GM19238 (cell line): Measurements from ENCODE around the gene LIPC.

Source experiments
- DNase-seq: peaks from one replicate; pipeline ENCODE4 v3.0.0; 2011; ENCODE audit warnings: low spot score; ENCODE audit not compliant: insufficient read length

Gene LIPC

DNA sequence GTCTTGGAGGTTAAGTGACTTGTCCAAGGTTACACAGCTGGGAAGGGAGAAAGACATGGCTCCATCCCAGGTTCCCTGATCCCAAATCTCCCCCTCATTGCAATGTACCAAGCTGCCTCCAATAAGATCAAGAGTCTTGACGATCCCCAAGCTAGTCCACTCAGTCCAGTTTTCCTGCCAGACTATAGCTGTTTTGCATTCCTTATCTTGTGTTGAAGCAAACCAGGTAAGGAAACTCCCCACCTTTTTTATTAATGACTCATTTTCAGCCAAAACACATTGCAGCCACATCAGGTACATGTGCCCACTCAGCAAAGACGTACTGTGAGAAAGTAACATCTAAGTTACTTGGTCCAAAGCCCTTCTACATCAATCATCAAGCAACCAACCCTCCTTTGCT lies 41.9 kb downstream of the LIPC start:
- DNase-seq = no peak

DNA sequence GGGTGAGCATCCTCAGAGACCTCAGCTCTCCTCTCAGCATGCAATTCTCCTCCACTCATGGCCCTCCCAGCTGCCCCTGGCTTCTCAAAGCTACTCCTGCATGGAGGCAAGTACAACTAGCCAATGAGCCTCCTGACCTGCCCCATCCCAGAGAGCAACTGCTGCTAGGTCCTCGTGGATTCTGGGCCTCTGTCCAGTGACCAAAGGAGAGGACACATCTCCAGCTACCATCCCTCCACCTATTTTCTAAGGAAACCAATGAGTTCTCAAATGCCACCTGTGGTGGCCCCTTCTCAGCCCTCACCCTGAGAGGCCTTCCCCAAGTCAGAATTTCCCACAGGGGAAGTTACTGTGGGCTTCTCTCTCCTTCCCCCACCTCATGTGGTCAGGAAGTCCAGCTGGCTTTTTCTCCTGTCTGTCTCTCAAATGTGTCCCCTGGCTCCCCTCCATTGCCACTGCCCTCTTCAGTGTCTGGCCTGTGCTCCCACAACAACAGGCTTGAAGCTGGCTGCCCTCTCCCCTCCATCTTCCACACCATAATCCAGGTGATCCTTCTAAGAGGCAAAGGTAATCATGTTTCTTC lies 43.0 kb downstream of the LIPC start:
- DNase-seq = no peak

DNA sequence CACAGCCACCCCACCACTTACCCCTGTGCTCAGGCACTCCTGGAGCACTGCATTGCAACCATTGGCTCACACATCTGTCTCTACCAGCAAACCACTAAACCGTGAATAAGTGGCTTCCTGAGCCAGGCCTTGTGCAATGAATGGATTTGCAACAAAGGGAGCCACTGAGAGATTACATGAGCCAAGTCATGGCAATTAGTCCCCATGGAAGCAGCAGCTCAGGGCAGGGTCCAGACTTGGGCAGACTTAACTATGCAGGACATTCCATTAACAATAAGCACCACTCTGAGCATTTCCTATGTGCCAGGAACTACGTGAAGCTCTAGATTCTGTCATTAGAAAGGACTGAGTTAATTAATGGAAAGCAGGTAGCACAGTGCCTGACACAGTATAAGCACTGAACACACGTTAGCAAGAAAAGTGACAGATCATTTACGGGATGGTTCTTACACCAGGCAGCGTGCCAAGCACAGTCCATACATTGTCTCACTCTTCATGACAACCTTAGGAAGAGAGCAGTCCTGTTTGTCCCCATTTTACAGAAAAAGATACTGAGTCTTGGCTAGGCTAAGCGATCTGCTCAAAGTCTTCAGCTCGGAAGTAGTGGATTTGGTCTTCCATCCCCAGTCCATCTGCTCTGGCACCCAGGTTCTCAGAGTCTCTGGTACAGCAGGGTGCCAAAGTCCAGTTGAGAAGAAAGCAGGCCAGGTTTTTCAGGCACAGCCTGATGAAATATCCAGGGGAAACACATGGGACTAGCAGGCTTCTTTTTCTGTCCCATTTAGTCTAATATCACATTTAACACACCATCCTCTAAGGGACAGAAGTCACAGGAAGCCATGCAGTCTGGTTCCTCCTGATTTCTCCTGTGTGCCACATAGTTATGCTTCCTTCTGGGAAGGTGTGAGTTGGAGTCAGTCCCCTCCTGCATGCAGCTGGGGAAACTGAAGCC lies 44.1 kb downstream of the LIPC start:
- DNase-seq = no peak

DNA sequence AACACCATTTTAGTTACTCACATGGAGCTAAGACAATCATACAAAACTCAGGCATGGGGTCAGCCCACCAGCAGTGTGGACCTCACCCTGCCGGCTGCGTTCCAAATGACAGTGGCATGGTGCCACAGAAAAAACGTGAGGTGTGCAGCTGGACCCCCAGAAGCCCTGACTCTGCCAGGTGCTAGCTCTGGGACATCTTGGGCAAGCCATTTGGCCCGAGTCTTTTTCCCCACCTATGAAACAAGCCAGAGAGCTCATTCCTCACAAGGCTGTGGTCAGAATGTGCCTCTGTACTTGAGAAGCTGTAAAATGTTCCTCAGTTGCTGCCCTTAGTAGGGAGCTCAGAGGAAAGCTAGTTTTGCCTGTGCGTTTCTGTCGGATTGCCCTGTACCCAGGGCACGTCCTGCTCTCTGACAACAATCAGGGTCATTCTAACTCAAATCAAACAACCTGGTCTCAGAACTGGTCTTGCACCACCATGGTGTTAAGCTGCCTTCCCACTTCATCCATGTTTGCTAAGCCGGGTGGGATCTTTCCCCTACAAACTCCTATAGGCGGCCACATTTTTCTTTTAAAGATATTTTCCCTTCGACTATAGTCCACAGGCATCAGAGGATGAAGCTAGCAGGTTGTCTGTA lies 44.9 kb downstream of the LIPC start:
- DNase-seq = no peak

DNA sequence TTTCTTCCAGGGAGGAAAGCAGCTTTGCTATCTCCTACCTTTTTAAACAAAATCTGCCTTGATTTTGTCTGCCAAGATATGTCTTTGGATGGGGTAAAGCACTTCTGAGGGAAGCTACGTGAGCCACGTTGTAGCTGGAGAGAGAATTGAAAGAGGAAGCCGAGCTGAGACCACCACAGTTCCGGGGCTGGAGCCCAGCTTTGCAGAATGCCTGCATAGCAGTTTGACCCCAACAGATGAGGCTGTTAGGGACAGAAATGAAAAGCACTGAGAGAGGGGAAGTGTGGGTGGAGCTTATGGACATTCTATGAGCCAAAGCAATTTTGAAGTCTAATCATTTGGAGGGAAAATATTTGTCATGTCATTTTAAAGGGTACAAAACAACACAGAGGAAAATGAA lies 45.4 kb downstream of the LIPC start:
- DNase-seq = no peak

DNA sequence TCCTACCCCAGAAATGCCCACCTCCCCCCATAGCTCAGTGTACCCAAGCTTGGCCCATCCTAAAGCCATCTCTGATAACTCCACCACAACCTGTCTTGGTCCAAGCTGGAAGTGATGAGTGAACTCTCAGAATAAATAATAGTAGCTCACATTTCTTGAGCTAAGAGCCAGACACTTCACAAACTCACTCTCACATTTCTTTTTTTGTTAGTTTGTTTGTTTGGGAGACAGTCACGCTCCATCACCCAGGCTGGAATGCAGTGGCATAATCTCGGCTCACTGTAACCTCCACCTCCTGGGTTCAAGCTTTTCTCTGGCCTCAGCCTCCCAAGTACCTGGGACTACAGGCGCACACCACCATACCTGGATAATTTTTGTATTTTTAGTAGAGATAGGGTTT lies 46.2 kb downstream of the LIPC start:
- DNase-seq = no peak

DNA sequence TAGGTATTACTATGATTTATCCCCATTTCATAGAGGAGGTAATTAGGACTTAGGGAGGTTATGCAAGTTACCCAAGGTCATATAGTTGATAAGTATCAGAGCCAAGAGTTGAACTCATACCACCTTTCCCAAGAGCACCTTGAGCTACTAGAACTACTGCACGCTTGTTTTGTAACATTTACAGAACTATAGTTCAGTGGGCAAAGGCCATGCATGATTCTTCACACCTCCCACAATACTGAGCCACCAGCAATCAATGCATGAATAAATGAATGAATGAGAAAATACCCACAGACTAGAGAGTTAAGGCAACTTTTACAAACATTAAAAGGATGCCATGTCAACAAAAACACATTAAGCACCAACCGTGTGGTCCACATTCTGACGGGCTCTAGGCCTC lies 46.8 kb downstream of the LIPC start:
- DNase-seq = no peak

DNA sequence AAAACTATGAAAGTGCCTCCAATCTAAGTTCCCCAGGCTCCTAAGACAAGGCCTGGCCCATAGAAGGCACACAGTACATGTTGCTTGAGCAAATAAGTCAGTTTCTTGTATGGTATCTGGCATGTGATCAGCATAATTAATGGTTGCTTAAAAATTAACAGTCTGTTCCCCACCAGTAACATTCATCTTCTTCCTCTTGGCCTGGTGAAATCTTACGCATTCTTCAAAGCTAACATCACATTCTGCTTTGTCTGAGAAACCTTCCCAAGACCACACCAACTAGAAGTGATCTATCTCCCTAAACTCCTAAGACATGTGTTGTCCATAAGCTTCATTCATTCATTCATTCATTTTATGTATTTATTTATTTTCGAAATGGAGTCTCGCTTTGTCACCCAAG lies 48.1 kb downstream of the LIPC start:
- no peak for DNase-seq

DNA sequence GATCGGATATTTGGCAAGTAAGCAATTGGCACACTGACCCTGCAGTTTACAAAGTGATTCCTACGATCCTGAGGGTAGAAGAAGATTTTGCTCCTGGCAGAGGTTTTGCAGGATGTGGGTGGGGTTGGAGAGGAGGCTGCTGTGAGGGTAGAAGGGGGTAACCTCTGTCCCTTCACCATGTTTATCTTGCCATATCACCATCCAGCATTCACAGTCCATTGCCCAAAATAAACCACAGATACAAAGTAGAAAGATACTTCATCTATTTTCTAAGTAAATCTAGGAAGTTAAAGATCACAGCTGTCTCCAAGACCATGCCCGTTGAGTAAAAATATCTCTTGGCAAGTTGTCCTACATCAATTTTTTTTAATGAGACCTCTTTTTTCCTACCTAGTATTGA lies 51.6 kb downstream of the LIPC start:
- DNase-seq = no peak

DNA sequence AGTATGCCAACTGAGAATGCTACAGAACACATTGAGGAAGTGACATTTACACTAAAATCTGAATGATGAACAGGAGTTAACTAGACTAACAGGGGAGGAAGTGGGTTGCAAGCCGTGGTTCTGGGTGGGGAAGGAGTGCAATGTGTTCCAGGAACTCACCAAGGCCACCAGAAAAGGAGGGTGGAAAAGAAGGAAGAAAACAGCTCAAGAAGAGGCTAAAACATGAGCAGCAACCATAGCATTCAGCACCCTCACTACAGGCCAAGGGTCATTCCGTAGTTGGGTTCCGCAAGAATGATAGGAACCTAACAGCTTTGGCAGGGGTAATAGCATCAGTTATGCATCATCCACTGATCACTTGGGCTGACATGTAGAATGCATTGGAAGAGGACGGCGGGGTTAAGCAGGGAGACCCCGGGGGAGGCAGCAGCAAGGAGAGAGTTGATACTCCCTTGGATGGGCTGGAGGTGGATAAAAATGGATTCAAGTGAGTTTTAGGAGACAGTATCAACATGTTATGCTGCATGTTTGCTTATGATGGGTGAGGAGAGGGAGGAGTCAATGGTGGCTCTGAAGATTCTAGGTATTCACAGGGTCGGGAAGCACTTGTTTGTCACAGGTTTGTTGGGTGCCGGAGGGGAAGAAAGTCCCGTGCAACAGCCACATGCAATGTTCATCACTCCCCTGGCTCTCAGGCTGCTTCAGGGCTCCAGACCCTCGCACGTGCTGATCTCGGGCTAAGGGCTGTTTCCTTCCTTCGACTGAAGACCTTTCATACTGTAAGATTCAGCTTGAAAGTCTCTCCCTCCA lies 53.2 kb downstream of the LIPC start:
- no peak for DNase-seq

DNA sequence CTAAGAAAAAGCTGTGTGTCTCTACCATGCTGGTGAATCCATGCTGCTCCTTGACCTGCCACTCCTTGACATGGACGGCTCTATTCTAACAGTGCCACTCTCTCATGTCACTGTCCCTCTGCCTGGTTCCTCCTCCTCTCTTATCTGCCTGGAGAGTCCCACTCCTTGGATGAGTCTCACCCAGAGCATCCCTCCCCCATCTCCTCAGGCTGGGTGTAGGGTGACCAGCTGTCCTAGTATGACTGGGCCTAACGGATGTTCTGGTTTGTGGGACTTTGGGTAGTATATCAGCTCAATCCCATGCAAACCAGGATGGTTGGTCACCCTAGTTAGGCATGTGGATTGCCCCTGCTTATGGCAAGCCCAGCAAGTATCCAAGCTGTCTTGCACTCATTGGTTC lies 54.3 kb downstream of the LIPC start:
- DNase-seq = no peak

DNA sequence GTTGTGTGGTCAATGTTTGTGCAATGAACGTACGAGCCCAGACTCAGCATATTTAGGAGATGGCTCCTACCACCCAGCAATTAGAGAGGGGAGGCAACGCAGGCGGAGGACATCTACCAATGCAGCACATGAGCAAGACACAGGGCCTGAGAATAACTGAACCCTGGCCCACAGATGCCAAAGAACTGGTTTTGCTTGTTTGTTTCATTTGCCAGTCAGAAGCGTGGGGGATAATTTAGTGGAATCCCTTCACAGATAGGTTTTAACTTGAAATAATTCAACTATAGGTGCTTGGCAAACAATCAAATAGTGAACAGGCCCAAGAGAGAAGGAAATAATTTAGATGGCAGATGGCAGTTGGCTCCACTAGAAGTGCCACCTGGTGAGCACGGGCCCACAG lies 54.8 kb downstream of the LIPC start:
- no peak for DNase-seq

DNA sequence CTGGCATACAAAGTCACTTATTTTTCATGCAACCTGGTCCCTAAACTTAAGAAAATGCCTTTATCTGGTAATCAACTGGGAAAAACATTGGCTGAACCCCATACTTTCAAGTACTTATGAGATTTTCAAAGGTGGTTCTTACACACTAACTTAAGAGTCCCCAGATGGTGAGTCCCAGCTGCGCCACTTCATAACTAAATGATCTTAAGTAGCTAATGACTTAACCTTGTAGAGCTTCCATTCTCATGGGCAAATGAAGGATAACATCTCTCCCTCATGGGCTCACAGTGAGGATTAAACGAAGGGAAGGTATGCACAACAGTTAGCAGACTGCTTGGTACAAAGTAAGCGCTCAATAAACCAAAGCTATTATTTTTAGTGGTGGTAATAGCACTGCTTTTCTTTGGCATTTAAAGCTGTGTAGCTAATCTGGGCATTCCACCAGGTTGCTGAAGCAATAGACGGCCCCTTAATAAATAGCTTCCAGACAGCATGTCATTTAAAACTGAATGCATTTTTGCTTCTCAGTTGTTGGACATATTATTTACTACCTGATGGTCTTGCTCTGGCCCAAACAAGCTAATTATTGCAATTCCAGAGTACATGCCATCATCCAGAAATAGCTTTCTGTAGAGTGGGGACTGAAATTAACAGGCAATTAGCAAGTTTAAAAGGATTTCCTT lies 55.4 kb downstream of the LIPC start:
- DNase-seq = no peak

DNA sequence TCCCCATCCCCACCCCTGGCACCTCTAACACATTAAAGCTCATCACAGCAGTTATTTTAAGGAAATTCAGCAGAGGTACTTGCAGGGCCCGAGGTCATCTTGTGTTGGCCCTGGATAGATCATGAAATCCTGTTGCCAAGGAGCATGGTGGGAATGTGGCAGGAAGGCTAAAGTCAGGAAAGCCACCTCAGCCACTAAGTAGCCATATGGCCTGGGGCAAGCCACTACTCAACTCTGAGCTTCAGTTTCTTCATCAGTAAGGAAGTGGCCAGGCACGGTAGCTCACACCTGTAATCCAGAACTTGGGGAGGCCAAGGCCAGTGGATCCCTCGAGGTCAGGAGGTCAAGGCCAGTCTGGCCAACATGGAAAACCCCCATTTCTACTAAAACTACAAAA lies 55.9 kb downstream of the LIPC start:
- DNase-seq = no peak

DNA sequence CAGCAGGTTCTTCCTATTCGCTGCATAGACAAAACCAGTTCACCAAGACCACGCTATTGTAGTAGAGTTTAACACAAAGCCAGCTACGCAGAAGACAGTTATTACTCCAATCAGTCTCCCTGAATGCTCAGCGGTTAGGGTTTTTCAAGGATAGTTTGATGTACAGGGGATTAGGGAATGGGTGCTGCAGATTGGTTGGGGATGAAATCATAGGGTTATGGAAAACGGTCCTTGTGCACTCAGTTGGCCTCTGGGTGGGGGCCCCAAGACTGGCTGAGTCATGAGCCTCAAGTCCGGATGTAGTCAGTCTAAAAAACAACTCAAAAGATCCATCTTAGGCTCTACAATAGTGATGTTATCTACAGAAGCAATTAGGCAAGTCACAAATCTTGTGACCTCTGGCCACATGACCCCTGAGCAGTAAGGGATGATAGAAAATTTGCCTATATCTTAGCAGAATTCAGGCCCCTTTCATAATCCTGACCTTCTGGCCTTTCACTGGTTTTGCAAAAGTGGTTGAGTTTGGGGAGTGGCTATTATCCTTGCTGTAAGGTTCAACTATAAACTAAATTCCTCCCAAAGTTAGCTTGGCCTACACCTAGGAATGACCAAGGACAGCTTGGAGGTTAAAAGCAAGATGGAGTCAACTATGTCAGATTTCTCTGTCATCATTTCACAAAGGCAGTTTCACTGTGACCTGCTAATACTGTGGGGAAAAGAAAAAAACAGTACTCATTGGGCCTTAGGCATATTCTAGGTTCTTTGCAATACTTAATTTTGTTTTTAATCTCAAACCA lies 57.7 kb downstream of the LIPC start:
- no peak for DNase-seq

DNA sequence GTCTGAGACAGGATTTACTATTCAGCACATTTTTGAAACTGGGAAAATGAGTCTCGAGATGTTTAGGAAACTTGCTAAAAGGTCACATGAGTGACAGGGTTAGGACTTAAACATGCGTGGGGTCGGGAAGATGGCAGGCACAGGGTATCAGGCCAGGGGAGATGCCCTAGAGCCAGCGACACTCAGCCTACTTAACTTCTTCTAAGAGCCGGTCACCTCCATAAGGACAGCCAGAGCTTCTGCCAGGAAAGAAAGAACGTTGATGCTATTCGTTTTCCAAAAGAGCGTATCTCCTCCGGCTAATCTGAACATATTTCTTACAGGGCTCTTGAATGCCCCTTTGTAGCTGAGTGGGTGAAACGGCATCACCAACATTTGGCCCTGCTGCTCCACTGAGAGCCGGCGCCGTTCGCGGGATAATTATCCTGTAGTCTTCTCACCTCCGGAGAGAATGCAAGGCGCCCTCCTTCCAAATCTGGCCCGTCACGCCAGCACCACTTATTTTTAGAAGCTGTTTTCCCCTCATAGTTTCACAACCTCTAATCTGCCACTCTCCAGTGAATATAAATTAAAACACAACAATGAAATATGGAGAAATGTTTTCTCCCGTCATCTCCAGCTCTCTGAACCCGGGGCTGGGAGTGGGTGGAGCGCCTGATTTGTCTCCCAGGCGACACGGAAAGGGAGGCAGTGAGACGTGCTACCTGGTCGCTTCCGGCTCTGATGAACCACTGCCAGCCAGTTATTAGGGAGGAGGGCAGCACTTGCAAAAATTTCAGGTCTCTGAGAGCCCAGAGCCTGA lies 58.5 kb downstream of the LIPC start:
- no peak for DNase-seq

DNA sequence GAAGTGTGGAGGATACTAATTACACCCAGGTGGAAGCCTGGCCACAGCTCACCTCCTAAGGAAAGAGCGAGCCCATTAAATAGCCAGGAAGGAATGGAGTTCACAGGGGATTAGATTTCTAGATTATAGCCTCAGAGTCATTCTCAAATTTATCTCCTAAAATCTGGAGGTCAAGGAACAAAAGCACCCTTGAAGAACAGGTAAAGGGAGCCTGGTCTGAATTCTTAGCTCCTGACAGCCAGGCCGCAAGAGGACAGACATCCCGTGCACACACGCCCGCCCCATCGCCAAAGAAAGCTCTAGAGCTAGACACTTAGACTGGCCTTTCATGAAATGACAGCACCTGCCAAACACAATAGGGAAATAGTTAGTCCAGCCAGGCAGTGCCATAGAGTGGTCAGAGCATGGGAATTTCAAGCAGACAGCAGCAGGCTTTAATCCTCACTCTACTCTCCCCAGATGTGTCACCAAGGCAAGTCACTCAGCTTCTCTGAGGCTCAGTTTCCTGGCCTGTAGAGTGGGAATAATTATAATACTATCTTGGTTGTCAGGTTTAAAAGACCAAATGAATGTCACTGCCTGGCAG lies 59.2 kb downstream of the LIPC start:
- no peak for DNase-seq

DNA sequence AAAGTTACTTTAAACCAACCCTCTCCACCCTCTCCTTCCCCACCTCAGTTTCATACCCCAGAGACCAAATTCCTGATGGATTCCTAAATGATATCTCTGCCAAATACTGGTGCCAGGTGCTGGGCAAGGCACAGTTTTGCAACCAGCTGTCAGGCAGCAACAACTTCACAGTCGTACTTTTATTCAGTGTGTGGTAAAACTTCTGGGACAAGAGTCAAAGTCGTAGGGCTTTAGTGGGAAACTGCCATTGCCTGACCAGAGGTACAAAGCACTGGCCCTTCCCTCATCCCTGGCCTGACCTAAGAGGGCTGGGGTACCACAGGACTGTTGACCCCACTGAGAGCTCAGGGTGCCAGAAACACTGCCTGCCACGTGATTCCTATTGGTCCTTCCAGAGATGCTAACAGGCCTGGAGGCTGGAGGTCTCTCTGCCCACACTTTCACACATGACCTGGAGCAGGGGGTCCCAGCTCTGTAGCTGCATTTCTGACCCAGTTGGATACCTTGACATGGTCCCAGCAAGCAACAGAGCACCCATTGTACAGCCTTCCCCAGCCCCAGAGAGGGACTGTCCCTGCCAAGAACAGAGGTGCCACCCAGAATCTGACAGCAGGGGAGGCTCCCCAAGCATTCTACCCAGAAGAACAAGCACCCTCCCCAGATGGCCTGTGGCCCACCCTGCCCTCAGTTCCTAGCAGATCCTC lies 59.9 kb downstream of the LIPC start:
- DNase-seq = no peak
